Esophagus squamous epithelium (tissue), 5 donors: ENCODE measurements around the gene HYLS1. TPM values are rescaled to one million over a fixed set of nuclear protein-coding genes. Genes with fewer than 3 reads are reported as not detected.

Source experiments
- DNase-seq: peaks from one replicate; lab custom pipeline; 2025; lab: John Stamatoyannopoulos, UW
- H3K27ac ChIP-seq, 4 donors: fragments of 200-600 bp; sonication (generic); one replicate each; pipeline ENCODE4 v1.5.1; 2016 to 2019; ENCODE audit warnings: mild to moderate bottlenecking in 1 of 4
- H3K27me3 ChIP-seq, 4 donors: fragments of 200-600 bp; sonication (generic); 1 replicate in 3 of 4; 2 replicates in 1 of 4; pipeline versions ENCODE4 v1.5.1 to v1.6.0; 2017 to 2021; ENCODE audit warnings: antibody characterized with exemption in 1 of 4
- H3K36me3 ChIP-seq, 3 donors: fragments of 200-600 bp; sonication (generic); one replicate each; pipeline ENCODE4 v1.5.1; 2016 to 2019
- H3K4me1 ChIP-seq, 3 donors: fragments of 200-600 bp; sonication (generic); one replicate each; pipeline ENCODE4 v1.5.1; 2017 to 2019
- H3K4me3 ChIP-seq, 4 donors: fragments of 200-600 bp; sonication (generic); 1 replicate in 3 of 4; 2 replicates in 1 of 4; pipeline ENCODE4 v1.5.1; 2016 to 2019; ENCODE audit warnings: mild to moderate bottlenecking in 2 of 4, moderate library complexity in 1 of 4
- H3K9me3 ChIP-seq, 3 donors: fragments of 200-600 bp; sonication (generic); one replicate each; pipeline ENCODE4 v1.5.1; 2016 to 2019
- POLR2A ChIP-seq, 4 donors: fragments of 450-650 bp; IDR thresholded peaks; one replicate each; pipeline ENCODE4 v1.6.1; 2017; ENCODE audit warnings: antibody characterized with exemption in 4 of 4, mild to moderate bottlenecking in 4 of 4, moderate library complexity in 3 of 4
- WGBS, 2 donors: methylation state at CpG; one replicate each; pipeline ENCODE4 v1.1.5; 2018; 5-methylcytosine and 5-hydroxymethylcytosine counted together
- intact Hi-C: fragments of 100-400 bp; cut with DNase I; formaldehyde crosslinking; loops from one replicate; pipeline ENCODE4 v1.15.0; 2022
- total RNA-seq, 4 donors: library from RNA; depleted of rRNA; stranded (reverse); fragments of >200 nt; gene quantifications; one replicate each; pipeline ENCODE4 v1.1.0, GENCODE V29; 2016
- TF ChIP-seq, protein P1 (sequence below), 6 experiments: fragments of 450-650 bp in 4 of 6; fragments of 200-600 bp in 2 of 6; sonication (generic) in 2 of 6; IDR thresholded peaks; one replicate each; pipeline ENCODE4 v1.5.1; 2016 to 2019; ENCODE audit warnings: antibody characterized with exemption in 6 of 6, mild to moderate bottlenecking in 4 of 6, moderate library complexity in 4 of 6
- donor health status: DM: yes; HTN: yes; CAD: no.

Gene HYLS1
- total RNA-seq, 4 donors from 2014 or later: 1.4 to 5.0 (median 4.0) TPM

DNA sequence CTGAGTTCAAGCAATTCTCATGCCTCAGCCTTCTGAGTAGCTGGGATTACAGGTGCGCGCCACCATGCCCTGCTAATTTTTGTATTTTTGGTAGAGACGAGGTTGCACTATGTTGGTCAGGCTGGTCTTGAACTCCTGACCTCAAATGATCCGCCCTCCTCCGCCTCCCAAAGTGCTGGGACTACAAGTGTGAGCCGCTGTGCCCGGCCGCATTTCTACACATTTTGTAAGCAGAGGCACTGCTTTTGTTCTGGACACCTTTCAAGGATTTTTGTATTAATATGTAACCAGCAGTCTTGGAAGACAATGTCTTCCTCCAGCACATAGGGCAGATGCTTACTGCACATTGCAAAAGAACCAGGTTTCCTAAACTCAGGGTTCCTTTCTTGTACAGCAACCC lies 47.0 kb downstream of the HYLS1 start:
- Histone ChIP-seq H3K4me3 (no peak overlapping the region), H3K4me1 (peaks cover 0 to 15% (median 5%) of the 10 kb centered on the region in 3 donors), H3K27ac (no peak overlapping the region), H3K9me3 (no peaks in the 10 kb centered on the region), H3K27me3 (peaks cover 0 to 5% (median 0%) of the 10 kb centered on the region in 4 donors), H3K36me3 (no peaks in the 10 kb centered on the region)
- WGBS, 2 donors: 92 to 96% methylated on average over 8 of the region's 8 CpGs
- intact Hi-C loops: no loop called here
- no peak for TF ChIP-seq POLR2A (IDR thresholded peaks at IDR 0.05)
- TF ChIP-seq, protein P1, sequence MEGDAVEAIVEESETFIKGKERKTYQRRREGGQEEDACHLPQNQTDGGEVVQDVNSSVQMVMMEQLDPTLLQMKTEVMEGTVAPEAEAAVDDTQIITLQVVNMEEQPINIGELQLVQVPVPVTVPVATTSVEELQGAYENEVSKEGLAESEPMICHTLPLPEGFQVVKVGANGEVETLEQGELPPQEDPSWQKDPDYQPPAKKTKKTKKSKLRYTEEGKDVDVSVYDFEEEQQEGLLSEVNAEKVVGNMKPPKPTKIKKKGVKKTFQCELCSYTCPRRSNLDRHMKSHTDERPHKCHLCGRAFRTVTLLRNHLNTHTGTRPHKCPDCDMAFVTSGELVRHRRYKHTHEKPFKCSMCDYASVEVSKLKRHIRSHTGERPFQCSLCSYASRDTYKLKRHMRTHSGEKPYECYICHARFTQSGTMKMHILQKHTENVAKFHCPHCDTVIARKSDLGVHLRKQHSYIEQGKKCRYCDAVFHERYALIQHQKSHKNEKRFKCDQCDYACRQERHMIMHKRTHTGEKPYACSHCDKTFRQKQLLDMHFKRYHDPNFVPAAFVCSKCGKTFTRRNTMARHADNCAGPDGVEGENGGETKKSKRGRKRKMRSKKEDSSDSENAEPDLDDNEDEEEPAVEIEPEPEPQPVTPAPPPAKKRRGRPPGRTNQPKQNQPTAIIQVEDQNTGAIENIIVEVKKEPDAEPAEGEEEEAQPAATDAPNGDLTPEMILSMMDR (IDR thresholded peaks at IDR 0.05): no peak
- no peak for DNase-seq

DNA sequence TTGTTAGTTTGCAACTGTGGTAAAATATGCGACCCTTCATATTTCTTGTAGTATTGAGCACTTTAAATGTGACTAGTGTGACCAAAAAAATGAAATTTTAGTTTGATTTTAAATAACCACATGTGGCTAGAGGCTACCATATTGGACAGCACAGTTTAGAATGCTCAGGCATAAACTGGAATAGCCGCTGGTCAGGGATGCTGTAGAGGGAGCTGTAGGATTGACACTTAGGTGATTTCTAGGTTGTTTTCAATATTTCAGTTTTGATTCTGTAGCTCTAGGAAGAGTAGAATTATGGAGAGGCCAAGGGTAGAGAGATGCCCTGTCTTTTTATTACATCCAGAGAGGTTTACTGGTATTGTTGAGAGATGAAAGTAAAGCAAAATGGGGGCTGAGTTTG lies 47.6 kb downstream of the HYLS1 start:
- H3K36me3 ChIP-seq: no peaks in the 10 kb centered on the region
- H3K4me3 ChIP-seq: no peak overlapping the region
- WGBS, 2 donors: 96 to 97% methylated on average over 2 of the region's 2 CpGs
- no peak for DNase-seq
- no peak for TF ChIP-seq POLR2A (IDR thresholded peaks at IDR 0.05)
- TF ChIP-seq, protein P1 (IDR thresholded peaks at IDR 0.05): no peak
- intact Hi-C loops: no loop called here
- no peaks in the 10 kb centered on the region for H3K9me3 ChIP-seq
- H3K4me1 ChIP-seq: peaks cover 0 to 15% (median 5%) of the 10 kb centered on the region in 3 donors
- no peak overlapping the region for H3K27ac ChIP-seq
- H3K27me3 ChIP-seq: no peaks in the 10 kb centered on the region

DNA sequence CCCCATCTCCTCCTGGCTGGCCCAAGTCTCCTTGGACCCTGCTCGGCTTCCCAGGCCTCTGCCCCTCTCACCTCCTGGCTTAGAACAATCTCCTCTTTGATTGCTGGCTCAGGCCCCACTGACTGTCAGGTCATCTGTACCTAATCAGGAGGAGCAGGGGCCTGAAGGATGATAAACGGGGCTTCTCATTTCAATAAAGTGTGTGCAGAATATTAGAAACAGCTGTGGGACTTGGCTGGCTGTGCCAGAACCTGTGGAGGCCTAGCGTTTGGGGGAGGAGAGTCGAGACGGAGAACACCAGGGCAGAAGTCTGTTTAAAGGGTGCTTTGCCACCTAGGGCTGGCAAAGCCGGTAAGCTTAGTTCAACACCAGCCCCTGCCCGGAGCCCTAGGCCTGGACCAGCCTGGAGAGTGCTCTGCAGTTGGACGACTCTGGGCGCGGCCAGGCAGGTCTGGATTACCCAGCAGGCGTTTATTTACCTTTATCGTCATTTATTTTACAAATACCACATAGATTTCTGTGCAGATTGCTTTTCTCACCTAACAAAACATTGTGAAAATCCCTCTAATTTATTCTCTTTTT lies 48.2 kb downstream of the HYLS1 start:
- 37 to 55% methylated on average over 11 to 12 of the region's 12 CpGs for WGBS, 2 donors
- Histone ChIP-seq H3K27ac (no peak overlapping the region), H3K4me1 (peaks cover 0 to 15% (median 5%) of the 10 kb centered on the region in 3 donors)

DNA sequence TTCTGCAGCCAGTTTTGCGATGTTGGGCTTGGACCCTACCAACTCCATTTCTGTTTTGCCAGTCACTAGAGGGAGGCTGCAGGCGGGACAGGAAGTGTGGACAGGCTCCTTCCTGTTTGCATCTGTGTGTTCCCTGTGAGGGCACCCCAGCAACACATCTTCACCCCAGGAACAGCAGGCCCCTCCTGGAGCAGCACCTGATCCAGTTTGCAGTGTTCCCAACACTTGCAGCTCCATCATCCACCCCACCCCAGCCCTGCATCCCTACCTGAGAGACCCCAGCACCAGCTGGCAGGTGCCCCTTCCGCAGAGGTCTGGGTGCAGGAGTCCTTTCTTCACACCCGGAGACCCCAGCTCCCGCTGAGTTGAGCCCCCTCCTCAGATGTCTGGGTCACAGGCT lies 51.0 kb downstream of the HYLS1 start:
- intact Hi-C loops: no loop called here
- no peak for DNase-seq
- Histone ChIP-seq H3K27ac (no peak overlapping the region), H3K4me3 (no peak overlapping the region), H3K27me3 (no peaks in the 10 kb centered on the region), H3K4me1 (peaks cover 0 to 21% (median 5%) of the 10 kb centered on the region in 3 donors), H3K36me3 (no peaks in the 10 kb centered on the region), H3K9me3 (no peaks in the 10 kb centered on the region)
- 85 to 94% methylated on average over 3 to 5 of the region's 5 CpGs for WGBS, 2 donors
- TF ChIP-seq, protein P1 (IDR thresholded peaks at IDR 0.05): no peak
- TF ChIP-seq POLR2A (IDR thresholded peaks at IDR 0.05): no peak

More for the DNA sequence above, 48.2 kb downstream of the HYLS1 start:
- Histone ChIP-seq H3K4me3 (no peak overlapping the region), H3K9me3 (no peaks in the 10 kb centered on the region), H3K36me3 (no peaks in the 10 kb centered on the region), H3K27me3 (no peaks in the 10 kb centered on the region)
- DNase-seq: no peak
- intact Hi-C loops: no loop called here
- TF ChIP-seq, protein P1 (IDR thresholded peaks at IDR 0.05): no peak
- TF ChIP-seq POLR2A (IDR thresholded peaks at IDR 0.05): no peak

DNA sequence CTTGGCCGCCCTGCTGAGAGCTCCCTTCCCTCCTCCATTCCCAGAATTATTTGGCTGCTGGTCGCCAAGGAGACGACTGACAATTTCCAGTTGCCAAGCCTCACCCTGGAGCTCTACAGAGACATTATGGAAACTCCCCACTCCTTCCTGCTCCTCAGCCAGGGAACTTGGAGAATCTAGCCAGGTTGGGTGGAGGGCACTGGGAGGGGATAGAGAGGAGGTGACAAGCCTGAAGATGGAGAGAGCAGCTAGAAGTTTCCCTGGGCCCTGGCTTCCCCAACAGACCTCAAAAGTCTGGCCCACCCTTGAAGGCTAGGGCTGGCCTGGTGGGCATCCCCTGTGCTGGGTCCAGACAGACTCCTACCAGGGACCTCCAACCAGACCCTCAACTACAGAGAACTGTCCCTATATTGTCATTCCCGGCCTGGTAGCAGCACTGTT lies 51.6 kb downstream of the HYLS1 start:
- DNase-seq: no peak
- Histone ChIP-seq H3K4me3 (no peak overlapping the region), H3K36me3 (no peaks in the 10 kb centered on the region), H3K27me3 (no peaks in the 10 kb centered on the region), H3K9me3 (no peaks in the 10 kb centered on the region), H3K4me1 (peaks cover 0 to 21% (median 5%) of the 10 kb centered on the region in 3 donors), H3K27ac (no peak overlapping the region)
- intact Hi-C loops: no loop called here
- TF ChIP-seq, protein P1 (IDR thresholded peaks at IDR 0.05): no peak
- TF ChIP-seq POLR2A (IDR thresholded peaks at IDR 0.05): no peak
- 7 to 40% methylated on average over 2 to 3 of the region's 4 CpGs for WGBS, 2 donors
